NCI-H2171 (cell line): ENCODE measurements around the gene CLEC14A.

Experiments
- DNase-seq: peaks from one replicate; lab custom pipeline; 2025; lab: John Stamatoyannopoulos, UW

Gene CLEC14A

DNA sequence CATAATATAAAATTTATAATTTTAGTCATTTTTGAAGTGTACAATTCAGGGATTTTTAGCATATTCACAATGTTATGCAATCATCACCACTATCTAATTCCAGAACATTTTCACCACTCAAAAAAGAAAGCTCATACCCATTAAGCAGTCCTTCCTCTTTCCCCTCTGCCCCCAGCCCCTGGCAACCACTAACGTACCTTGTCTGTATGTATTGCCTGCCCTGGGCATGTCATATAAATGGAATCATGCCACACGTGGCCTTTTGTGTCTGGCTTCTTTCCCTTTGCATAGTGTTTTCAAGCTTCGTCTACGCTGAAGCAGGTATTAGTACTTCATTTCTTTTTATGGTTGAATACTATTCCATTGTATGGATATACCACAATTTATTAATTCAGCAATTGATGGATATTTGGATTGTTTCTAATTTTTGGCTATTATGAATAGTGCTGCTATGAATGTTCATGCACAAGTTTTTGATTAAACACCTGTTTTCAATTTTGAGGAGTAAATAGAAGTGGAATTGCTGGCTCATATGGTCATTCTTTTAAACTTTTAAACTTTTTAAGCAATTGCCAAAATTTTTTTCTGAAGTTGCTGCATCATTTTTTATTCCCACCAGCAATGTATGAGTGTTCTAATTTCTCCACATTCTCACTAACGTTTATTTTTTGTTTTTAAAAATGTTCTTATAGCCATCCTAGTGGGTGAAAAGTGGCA is 49.8 kb downstream of the CLEC14A start:
- no peak for DNase-seq

- DNase-seq: no peak
These were observed 50.6 kb downstream of the CLEC14A start for GRCh38 chr14:38205119-38205813.

- no peak for DNase-seq
These were observed 51.2 kb downstream of the CLEC14A start for GRCh38 chr14:38204719-38205115.
